HG03439 (cell line): ENCODE data around the gene MRPL3.
"Not testable (repeated sequence)": the region's sequence is repeated elsewhere in the genome, so short reads cannot be mapped to it uniquely, and the experiment has no call there.

Source experiments
- ATAC-seq: cut with Tn5 transposase; IDR thresholded peaks from one replicate; pipeline ENCODE4 v1.9.1; 2021; ENCODE audit warnings: mild to moderate bottlenecking, moderate library complexity; ENCODE audit not compliant: unreplicated experiment

The MRPL3 gene

DNA sequence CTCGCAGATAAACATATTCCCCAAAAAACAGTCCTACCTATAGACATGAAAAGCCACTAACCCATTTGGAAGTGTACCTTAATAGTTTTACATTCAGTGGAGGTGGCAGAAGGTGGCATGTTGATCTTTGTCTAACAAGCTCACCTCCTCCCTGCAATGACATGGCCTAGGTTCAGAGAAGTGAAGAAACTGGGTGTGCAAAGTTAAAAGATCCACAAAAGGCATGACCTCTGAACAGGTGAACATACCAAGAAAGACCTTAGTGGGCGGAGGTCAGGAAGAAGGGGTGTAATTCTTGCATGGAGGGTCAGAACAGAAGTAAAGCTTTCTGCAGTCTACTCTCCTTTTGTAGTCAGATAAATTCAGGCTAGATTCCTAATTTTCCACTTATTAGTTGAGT lies 822 bp downstream of the MRPL3 start:
- no peak for ATAC-seq

DNA sequence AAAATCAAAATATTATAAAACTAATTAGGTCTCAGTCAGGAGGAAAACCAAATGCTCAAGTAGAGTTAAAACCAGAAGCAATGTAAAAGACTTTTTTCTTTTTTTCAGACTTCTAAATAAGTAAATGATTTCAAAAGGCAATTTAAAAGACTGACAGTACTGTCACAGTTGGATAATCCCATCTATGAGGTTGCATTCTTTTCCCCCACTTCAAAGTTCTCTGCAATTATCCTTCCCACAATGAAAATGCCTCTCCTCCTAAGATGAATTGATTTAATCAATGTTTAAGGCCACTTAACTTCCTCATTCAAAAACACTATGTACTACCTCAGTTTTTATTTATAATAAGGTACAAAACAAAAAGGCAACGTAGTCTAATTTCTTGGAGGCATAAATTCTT lies 8.1 kb downstream of the MRPL3 start:
- no peak for ATAC-seq

DNA sequence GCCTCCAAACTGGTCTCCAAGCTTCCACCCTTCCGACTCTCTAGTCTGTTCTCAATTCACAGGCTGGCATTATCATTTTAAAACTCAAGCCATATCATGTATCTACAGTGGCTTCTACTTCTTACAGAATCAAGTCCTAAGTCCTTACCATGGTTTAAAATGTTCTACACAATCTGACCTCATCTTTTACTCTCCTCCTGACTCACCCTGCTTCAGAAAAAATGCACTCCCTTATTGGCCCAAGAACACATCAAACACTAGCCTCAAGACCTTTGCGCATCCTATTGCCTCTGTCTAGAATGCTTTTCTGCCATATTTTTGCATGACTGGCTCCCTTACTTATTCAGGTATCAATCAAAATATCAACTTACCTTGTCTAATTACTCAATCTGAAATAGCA lies 11.0 kb downstream of the MRPL3 start:
- ATAC-seq = no peak

DNA sequence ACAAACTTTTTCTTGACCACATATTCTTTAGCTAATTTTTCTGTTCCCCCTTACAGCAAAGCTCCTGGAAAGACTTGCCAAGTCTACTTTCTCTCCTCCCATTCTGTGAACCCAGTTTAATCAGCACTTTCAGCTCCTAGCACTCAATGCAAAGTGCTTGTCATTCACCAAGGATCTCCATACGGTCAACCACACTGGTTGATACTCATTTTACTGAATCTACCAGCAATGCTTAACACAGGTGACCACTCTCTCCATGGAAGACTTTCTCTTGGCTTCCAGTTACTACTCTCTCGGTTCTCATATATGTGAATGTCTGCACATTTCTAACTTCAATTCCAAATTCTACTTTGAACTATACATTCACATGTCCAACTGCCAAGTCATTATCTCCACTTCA lies 11.7 kb downstream of the MRPL3 start:
- no peak for ATAC-seq

DNA sequence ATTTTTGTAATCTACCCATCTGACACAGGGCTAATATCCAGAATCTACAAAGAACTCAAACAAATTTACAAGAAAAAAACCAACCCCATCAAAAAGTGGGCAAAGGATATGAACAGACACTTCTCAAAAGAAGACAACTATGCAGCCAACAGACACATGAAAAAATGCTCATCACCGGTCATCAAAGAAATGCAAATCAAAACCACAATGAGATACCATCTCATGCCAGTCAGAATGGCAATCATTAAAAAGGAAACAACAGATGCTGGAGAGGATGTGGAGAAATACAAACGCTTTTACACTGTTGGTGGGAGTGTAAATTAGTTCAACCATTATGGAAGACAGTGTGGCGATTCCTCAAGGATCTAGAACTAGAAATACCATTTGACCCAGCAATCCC lies 16.2 kb downstream of the MRPL3 start:
- ATAC-seq = not testable (repeated sequence)

DNA sequence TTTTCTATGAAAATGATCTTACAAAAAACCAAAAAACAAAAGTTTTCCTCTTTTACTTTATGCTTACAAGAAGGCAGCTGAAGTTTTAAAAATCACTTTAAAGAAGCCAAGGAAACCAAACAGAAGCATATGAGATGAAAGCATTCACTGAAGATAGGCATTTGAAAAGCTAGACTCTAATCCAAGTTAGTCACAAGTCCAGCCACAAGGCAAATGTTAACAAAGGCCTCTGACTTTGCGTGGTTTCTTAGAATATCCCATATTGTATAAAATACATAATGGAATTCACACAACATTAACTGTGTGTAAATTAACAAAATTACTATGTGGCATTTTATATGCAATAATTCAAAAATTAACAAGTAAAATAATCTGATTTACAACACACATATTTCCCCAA lies 17.7 kb downstream of the MRPL3 start:
- no peak for ATAC-seq

DNA sequence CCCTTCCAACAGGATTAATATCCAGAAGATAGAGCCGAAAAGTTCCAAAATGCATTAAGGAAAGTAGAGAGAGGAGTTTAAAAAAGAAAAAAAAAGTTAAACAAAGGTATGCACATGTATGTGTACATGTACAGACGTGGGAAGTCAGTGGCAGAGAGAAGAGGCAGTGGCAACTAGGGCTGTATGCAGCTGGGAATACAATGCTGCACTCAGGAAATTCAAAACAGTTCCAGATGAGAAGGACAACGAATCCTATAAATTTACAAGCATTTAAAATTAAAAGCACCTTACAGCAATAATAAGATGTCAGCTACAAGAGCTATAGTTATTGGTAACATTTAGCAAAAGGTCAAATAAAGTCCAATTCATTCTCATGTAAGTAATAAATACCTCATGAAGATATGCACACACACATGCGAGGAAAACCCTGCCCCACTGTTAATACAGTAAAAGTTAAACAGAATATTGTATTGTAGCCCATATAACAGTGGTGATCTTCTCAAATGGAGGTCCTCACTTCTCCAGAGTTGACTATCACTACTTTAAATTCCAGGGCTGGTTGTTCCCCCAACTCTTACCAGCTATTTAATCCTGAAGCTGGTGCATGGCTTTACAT lies 18.2 kb downstream of the MRPL3 start:
- ATAC-seq = no peak

DNA sequence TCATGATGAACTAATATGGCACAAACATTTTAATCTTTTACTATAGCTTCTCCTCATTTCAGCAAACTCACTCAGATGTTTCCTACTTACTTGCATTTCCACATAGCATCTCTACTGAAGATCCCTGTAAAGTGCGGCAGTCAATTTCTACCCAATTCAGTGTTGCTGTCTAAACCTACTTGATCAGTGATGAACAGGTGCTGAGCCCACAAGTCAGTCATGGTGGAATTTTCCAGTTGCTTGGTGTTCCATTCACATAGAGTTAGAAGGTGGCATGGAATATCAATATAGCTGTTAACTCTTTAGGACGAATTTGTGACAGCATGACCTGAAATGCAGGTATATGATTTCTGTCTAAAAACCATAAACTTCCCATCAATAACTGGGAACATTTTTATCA lies 22.7 kb downstream of the MRPL3 start:
- ATAC-seq = no peak

DNA sequence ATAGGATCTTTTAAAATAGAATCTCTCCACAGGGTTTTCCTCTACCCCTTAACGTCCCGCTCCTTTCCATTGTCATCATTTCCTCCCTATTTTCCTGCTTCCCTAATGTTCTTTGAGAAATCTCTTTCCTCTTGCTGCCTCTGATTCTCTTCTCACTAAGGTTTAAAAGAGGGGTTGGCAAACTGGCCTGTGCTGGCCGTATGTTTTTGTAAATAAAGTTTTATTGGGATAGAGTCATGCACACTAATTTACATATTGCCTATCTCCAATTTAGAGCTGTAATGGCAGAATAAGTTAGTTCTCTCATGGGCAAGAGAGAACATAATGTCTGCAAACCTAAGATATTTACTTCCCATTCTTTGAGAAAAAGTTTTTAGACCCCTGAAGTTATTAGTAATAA lies 25.0 kb downstream of the MRPL3 start:
- ATAC-seq = no peak

DNA sequence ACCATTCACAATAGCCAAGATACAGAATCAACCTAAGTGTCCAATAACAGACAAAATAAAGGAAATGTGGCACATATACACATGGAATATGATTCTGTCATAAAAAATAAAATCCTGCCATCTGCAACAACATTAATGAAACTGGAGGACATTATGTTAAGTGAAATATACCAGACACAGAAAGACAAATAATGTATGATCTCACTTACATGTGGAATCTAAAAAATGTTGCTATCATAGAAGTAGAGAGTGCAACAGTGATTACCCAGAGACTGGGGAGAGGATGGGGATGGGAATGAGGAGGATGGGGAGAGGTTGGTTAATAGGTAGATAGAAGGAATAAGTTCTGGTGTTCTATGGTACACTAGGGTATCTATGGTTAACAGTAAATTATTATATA lies 28.7 kb downstream of the MRPL3 start:
- ATAC-seq = no peak

DNA sequence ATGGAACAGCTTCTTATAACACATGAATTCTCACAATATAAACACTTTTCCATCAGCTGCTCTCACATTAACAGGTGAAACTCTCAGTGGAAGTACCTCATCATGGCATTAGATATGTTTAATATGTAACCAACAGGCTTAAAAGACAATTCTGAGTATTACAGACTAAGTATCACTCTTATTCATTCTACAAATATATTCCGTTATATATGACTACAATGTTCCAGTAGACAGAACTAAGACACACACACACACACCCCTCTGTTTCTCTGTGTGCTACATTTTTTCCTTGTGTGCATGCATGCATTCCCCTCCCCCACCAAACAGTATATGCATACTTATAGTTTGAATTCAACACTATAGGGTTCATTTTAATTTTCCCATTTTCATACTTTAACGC lies 32.4 kb downstream of the MRPL3 start:
- no peak for ATAC-seq

DNA sequence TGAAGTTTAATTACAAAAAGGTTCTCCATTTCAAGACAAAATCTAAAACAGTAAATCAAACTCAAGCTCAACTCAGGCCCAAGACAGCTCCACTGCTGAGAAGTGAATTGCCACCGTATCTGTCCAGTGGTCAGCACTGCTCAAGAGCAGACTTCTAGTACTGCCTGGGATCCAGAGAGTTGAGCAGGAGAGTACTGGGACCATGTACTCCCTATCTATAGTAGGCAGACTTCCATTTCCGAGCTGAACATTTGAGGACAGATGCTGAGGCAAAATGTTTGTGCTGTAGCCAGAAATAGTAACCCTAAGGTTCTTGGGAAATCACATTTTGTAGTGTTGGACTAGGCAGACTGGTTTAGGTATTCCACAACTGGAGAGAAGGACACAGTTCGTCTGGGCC lies 44.1 kb downstream of the MRPL3 start:
- ATAC-seq = no peak

DNA sequence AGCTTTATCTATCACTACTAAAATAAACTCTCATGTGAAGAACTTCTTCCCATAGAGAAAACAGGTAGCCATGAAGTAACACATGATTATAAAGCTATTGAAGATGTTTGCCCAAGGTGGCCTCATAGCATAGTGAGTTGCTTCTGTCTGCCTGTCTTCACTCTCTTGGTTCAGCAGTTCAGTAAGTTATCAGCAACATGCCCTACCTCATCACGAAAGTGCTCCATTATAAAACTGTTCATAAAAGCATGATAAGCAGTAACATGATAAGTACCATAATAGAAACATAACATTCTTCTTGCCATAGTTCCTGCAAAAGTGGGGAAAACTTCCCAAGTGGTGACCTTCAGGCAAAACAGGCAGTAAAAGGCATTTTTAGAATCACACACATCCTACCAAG lies 45.6 kb downstream of the MRPL3 start:
- no peak for ATAC-seq

DNA sequence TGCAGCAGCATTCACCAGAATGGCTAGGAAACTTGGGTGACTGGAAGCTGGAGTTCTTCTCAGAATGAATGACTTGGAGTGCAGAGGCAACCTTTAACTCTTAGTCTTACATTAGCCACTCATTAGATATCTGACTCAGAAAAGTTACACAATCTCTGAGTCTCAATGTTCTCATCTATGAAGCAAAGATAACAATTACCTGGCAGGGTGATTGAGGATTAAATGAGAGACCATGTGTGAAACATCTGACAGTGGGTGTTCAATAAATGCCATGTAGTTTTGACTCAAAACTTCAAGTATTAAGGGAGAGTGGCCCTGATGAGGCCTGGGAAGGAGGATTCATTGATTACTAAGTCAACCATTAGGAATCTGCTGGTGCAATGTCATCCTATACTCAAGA lies 48.3 kb downstream of the MRPL3 start:
- no peak for ATAC-seq

DNA sequence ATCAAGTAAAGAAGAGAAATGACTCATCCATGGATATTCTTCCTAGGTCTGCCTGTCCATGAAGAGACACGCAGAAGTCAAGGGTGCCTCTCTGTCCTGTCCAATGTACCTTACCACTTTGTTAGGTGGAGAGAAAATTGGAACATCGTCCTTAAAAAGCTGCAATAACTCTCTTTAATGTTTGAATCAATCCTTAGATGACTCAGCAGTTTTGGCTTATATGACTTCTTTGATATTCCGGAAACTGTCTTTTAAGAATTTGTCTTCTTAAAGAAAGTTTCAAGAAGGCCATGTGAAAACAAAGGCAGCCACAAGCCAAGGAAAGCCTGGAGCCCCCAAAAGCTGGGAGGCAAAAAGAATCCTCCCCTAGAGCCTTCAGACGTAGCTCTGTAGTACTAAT lies 49.2 kb downstream of the MRPL3 start:
- ATAC-seq = no peak

DNA sequence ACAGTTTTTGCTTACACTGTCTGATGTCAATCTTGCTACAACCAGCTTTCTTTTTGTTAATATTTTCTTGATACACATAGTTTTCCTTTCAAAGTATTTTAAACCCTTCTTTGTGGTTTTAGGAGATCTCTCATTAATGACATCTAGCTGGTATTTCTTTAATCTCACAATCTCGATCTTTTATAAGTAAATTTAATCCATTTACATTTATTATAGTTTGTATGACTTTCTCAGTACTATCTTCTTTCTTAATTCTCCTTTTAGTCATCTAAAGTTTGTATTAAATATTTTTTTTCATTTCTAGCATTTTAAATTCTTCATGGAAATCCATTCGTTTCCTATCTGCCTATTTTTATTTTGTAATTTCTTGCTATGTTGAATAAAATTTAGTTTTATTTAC lies 55.4 kb downstream of the MRPL3 start:
- ATAC-seq = no peak

DNA sequence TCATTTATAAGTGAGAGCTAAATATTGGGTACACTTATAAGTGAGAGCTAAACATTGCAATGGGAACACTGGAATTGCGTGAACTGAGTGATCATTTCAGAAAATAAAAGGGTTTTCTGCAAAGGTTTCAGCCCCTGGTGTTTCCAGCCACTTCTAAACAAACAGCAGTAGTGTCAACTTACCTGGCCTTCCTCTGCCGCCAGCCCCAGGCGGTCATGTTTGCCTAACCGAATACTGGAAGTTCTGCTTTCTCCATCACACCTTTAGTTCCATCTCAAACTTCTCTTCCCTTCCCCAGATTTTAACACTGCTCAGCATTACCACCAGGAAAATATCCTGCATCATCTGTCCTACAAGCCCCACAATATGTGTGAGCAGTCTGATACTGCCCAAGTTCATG lies 58.6 kb downstream of the MRPL3 start:
- no peak for ATAC-seq

DNA sequence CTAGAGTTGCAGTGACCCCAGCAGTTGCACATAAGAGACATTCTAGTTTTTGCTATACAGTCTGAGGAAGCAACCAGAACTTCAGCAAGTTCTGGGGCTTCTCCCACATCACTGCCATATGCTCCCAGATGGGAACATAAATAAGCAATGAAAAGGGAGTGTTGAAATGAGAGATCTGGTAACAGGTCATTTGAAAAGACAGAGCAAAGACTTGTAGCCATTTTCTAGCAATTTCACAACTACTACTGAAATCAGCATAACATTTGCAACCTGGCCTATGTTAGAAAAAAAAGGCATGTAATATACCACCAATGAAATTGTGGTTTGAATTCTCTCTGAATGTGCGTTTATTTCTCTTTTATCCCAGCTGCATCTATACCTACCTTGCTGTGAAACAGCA lies 63.7 kb downstream of the MRPL3 start:
- no peak for ATAC-seq

DNA sequence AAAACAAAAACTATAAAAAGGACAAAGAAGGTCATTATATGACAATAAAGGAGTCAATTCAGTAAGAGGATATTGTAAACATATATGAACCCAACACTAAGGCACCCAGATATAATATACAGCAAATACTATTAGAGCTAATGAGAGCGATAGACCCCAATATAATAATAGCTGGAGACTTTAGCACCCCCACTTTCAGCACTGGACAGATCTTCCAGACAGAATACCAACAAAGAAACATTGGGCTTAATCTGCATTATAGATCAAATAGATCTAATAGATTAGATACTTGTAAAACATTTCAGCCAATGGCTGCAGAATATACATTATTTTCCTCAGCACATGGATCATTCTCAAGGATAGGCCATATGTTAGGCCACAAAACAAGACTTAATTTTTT lies 67.8 kb downstream of the MRPL3 start:
- no peak for ATAC-seq

DNA sequence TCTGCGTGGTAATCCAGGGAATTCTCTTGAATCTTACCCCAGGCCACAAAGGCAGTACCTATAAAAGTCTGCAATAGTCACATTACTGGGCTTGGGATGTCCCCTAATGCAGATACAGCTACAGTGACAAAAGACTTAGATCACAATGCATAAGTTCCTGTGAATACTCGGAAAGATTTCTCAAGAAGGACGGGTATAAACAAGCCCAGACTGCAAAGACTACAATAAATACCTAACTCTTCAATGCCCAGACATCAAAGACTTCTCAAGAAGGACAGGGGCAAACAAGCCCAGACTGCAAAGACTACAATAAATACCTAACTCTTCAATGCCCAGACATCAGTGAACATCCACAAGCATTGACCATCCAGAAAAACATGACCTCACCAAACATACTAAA lies 70.3 kb downstream of the MRPL3 start:
- no peak for ATAC-seq

DNA sequence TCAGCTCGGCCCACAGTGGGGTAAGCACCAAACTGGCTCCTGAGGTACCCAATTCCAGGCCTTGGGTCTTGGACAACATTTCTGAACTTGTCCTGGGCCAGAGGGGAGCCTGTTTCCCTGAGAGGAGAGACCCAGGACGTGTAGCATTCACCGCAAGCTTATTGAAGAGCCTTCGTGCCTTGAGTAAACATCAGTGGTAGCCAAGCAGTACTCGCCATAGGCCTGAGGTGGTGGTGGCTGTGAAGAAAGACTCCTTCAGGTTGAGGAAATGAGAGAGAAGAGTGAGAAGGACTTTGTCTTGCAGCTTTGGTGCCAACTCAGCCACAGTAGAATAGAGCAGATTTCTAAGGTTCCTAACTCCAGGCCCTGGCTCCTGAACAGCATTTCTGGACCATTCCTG lies 71.0 kb downstream of the MRPL3 start:
- no peak for ATAC-seq

DNA sequence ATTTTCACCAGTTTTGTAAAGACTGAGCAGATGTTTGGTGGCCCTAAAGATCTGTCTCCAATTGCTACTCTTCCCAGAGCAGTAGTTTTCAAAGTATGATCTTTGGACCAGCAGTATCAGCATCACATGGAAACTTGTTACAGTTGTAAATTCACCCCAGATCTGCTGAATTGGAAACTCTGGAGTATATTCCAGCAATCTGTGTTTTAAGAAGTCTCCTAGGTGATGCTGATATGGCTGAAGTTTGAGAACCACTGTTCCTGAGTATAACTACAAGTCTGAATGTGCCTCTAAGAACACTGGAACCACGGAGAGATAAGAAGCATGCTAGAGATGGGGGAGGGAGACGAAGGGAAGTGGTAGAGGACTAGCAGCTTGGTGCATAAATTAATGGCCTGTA lies 75.5 kb downstream of the MRPL3 start:
- ATAC-seq = no peak

DNA sequence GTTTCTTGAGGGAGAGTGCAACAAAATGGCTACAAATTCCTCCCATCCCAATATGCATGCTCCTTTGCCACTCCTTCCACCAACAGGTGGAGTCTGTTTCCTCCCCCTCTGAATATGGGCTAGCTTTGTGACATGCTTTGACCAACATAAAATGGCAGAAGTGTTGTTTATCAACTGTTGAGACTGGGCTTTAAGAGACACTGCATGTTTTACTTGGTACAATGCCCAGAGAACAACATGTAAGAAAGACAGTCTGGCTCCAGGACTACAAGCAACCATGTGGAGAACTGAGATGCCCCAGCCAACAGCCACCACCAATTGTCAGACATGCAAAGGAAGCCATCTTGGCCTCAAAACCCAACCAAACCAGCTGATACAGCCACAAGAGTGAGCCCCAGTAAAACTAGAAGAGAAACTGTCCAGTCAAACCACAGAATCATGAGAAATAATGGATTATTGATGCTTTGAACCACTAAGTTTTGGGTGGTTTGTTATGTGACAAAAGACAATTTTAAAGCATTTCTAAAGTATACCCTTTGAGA lies 80.7 kb downstream of the MRPL3 start:
- ATAC-seq = no peak
